ENCODE measurements around the gene AFAP1L2.
A peak's percentile ranks its signal among the peaks of the same experiment; 100 is the strongest.

Gene AFAP1L2

DNA sequence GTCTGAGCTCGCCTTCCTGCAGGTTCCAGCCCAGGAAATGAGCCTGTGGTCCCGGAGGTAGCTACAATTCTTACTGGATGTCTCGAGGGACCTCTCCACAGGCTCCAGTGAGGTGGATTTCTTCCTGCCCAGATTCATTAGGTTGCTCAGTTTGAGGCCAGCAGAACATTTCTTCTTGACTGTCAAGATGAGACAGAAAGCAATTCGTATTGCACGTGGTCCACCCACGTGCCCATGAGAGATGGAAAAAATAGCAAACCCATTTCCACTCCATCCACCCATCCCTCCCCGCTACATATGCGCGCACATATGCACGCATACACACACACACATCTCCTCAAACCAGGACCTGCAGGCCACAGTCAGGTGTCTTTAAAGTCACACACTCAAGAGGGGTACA is 96.6 kb downstream of the AFAP1L2 start:
- no peak for DNase-seq

DNA sequence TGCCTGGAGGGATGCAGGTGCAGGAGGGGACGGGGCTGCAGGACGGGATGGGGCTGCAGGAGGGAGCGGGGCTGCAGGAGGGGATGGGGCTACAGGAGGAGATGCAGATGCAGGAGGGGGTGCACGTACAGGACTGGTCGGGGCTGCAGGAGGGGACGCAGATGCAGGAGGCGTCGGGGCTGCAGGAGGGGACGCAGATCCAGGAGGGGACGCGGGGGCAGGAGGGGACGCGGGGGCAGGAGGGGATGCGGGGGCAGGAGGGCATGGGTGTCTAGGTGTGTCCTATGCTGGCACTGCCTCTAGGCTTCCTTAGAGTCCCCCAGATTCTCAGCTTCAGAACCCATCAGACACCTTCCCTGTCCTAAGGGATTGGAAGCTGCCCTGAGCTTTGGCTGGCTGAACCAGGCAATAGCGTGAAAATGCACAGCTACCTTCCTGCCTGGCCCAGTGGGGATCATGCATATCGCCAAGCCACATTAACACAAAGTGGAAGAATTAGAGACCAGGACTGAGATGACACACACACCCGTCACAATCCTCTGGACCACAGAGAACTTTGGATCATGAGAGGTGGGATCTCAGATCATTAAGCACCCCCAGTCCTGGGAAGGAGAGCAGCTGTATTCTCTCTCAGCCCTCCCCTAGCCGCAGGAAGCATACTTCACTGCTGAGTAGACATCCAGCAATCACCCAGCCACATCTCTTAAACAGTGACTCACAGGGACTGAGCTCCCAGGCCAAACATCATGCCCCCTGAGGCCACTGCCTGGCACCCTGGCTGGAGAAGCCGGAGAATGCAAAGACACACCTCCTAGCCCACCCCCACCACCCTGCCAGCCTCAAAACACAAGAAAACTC is 98.0 kb downstream of the AFAP1L2 start:
- no peak for DNase-seq

DNA sequence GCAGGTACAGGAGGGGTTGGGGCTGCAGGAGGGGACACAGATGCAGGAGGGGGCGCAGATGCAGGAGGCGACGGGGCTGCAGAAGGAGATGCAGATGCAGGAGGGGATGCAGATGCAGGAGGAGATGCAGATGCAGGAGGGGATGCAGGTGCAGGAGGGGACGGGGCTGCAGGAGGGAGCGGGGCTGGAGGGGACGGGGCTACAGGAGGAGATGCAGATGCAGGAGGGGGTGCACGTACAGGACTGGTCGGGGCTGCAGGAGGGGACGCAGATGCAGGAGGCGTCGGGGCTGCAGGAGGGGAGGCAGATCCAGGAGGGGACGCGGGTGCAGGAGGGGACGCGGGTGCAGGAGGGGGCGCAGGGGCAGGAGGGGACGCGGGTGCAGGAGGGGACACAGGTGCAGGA is 98.8 kb downstream of the AFAP1L2 start:
- no peak for DNase-seq

DNA sequence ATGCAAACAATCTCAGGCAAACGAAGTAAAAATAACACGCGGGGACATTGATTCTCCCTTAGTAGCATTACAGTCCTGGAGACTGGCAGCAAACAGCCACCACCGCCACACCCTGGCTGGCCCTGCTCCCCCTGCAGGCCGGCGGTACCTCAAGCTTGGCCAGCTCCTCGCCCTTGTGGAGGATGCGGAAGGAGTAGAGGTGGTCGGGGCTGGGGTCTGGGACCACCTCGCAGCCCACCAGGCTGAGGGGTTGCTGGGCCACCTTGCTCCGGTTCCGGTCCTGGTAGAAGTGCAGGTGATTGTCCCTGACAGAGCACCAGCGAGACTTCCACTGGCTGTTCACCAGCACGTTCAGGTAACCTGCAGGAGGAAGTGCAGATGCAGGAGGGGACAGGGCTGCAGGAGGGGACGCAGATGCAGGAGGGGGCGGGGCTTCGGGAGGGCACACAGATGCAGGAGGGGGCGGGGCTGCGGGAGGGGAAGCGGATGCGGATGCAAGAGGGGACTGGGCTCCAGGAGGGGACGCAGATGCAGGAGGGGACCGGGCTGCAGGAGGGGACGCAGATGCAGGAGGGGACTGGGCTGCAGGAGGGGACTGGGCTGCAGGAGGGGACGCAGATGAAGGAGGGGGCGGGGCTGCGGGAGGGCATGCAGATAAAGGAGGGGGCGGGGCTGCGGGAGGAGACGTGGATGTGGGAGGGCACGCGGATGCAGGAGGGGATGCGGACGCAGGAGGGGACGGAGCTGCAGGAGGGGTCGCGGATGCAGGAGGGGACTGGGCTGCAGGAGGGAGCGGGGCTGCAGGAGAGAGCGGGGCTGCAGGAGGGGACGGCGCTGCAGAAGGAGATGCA is 99.5 kb downstream of the AFAP1L2 start:
- DNase-seq, result peak; percentile 90

DNA sequence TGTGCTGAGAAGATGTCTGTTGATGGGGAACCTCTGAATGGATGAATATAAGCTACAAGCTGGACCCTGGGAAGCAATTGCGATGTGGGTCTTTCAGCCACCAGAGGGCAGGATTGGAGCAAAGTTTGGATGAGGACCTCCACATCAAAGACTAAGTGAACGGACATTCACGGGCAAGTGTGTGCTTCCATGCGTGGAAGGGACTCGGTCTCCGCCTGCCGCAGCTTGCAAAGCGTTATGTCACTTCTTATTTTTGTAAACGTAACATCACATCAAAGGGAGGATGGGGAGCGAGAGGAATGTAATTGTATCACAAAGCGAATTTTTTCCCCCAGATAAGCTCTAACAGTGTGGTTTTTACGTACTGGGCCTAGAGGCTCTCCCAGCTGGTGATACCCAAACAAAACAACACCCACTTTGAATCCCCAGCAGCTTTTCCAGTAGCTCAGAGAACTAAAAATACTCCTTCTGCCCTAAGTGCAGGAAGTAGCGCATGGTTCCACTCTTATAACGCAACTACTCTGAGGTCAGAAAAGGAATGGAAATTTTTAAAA is 100.2 kb downstream of the AFAP1L2 start:
- DNase-seq, result peak; percentile 95

DNA sequence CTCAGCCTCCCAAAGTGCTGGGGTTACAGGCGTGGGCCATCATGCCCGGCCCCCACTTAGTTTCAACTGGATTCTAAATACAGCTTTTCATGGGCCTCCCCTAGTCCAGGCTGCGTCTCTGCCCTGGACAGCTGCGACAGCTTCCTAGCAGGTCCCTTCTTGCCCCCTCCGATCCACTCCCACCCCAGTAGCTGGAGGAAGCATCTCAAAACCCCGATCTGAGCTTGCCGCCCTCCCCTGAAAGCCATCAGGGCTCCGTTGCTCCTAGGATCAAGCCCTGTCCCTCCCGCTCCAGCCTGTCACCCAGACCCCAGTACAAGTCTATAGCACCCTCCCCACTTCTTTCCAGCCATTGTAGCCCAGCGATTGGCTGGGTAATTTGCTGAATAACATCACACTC is 100.7 kb downstream of the AFAP1L2 start:
- DNase-seq, result no peak

DNA sequence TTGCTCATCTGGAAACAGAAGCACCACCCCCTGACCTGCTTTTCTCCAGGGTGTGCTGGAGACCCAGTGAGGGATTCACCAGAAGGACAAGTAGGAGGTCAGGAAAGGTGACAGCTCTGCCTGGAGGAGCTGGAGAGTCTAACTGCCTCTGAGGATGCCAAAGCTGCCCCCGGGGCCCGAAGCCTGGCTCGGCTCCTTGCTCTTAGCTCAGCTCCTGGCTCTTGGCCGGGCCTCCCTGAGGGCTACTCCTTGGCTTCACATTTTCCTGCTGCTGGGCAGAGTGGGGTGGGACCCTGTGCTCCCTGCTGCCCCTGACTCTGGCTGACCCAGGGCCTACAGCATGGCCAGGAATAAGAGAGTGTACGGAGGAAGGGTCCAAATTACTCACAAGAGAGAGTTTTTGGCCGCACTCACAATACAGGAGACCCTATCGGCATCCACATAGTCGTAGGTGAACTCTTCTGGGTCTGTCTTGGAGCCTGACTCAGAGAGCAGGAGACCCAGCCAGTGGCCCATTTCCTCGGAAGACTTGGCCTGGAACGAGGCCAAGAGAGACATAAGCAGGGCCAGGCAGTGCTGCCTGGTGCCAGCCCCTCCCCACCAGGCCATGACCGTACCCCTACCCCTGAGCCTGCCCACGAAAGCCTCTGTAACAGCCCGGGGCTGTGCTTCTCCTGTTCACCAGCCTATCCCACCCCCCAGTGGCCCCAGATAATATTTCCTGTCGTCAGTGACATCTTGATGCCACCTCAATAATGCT is 102.2 kb downstream of the AFAP1L2 start:
- no peak for DNase-seq

DNA sequence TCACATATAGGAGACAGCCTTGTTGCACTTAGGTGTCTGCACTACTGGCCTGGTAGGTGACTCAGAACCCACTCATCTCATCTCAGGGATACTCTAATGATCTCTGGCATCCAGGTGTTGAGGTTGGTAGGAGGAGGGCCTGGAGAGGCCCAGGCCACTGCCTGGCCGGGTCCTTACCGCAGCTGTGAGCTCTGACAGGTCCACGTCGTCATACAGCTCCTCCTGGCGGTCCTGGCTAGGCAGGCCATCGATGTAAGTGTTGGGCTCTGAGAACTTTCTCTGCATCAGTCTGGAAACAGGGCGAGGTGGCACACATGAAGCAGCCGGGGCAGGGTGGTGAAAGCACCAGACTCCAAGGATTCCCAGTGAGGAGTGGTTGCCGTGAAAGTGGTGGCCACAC is 103.1 kb downstream of the AFAP1L2 start:
- DNase-seq, result no peak

DNA sequence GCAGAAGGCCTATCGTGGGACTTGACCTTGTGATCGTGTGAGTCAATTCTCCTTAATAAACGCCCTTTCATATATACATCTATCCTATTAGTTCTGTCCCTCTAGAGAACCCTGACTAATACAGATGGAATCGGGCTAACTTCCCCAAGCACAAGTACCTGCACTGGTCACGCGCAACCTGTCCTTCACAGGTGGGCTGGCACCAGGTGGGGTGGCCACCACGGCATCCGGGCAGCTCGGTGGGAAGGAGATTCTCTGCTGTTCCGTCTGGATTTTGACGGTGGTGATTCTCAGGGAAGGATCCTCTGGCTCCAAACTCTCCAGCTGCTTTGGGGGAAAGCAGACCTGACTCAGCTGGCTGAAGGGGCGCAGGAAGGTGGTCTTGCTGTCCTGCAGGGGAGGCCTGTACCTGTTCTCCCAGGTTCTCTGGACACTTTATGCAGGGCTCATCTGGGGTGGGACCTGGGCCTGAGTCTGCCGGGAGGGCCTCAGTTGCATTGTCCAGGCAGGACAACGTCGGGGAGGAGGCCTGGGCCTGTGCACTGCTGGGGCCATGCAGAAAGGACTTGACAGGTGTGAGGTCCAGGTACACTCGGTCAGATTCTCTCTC is 104.2 kb downstream of the AFAP1L2 start:
- DNase-seq, result no peak

DNA sequence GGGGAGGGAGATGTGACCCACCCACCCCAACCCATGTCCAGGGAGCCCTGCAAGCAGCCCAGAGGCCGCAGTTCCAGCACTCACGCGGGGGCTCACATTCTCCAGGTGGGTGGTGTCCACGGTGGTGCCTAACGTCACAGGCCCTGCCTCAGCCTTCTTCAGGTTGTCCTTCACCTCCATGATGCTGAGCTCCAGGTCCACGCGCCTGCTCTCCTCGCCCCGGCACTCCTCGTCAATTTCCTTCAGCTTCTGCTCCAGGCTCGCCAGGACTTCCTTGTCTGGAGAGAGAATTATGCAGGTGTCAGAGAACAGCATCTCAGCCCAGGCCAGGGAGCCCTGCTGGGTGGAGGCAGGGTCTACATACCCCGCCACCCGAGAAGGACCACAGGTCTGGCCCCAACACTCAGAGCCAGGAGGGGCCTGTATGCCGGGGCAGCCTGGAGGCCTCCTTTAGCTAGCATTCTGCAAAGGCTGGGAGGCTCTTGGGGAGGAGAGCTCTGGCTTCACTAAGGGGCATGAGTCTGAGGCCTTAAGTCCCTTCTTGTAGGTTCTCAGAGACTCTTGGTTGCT is 107.1 kb downstream of the AFAP1L2 start:
- DNase-seq, result no peak

DNA sequence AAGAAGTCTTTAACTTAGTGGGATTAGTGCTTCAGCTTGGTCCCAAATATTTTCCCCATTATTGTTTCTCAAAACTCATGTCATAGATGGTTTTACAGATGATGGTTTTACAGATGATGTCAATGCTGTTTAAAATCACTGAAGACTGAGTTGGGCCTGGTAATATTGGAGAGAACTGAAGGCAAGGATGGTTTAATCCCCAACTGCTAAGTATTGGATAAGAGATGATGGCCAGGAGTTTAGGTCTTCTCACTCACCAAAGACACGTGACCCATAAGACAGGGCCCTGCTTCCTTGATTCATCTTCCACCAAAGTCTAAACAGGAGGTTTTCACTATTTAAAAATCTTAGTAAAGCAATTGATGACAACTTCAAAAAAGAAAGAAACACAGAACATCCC is 108.9 kb downstream of the AFAP1L2 start:
- no peak for DNase-seq

DNA sequence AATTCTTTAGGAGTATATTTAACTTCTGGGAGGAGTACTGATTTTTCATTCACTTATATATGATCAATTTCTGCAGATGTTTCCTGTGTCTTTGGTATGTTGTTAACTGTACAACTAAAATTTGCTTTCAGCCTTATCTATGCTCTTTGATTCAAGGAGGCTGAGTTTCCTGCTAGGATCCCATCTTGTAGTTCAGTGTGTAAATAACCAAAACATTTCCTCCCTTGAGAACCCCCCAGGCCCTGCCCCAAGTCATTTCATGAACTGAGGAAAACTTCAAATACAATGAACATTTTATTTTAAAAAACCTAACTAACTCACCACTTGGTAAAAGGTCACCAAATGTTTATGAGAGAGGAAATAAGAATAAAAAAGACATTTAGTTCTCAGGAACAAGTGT is 109.8 kb downstream of the AFAP1L2 start:
- DNase-seq, result no peak

DNA sequence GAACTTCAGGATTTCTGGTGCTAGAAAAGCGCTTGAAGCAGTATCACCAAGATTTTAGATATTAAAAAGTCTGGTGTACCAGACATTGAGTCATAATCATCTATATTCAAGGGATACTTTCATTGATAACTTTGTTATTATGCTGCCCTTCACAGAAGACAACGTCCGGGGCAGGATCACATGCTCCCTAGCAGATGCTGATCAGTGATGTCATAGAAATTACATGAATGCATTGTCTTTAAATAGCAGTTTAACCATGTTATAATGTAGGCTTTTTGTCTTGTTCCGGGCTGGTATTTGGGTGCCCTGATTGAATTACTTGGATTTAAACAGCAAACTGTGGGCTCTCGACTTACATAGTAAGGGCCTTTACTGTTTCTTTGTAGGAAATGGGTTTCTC is 111.2 kb downstream of the AFAP1L2 start:
- no peak for DNase-seq

DNA sequence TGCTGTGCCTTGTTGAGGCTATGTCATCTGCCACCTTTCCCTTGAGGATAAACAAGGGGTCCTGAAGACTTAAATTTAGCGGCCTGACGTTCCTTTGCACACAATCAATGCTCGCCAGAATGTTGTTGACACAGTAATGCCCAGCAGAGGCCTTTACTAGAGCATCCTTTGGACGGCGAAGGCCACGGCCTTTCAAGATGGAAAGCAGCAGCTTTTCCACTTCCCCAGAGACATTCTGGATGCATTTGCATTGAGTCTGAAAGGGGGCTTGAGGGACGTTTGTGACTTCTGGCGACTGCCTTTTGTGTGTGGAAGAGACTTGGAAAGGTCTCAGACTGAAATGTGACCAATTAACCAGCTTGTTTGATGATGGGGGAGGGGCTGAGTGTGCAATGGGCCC is 112.8 kb downstream of the AFAP1L2 start:
- no peak for DNase-seq

DNA sequence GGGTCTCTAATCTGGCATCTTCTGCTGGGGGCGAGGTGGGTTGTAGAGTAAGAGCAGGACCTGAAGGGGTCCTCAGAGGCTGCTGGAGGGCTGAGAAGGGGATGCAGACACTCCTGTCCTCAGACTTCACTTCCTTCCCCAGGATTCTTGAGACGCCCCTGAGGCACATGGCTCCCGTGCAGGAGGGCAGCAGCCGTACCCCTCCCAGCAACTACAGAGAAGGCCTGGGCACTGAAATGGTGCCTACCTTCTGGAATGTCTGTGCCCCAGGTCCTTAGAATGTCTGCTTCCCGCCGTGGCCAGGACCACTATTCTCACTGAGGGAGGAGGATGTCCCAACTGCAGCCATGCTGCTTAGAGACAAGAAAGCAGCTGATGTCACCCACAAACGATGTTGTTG is 113.2 kb downstream of the AFAP1L2 start:
- DNase-seq, result no peak

DNA sequence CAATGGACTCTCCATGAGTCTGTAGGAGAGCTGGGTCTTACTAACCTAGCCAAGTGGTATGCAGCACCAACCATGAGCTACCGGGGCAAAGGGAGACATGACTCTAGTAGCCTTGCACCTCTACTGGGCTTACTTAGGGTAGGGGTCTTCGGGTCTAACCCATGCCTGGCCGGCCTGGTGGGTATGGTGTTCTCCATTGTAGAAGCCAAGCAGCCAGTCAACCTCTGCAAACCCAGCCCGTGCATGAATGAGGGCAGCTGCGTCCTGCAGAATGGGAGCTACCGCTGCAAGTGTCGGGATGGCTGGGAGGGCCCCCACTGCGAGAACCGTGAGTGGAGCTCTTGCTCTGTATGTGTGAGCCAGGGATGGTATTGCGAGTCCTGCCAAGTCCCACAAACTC is 114.3 kb downstream of the AFAP1L2 start:
- no peak for DNase-seq

DNA sequence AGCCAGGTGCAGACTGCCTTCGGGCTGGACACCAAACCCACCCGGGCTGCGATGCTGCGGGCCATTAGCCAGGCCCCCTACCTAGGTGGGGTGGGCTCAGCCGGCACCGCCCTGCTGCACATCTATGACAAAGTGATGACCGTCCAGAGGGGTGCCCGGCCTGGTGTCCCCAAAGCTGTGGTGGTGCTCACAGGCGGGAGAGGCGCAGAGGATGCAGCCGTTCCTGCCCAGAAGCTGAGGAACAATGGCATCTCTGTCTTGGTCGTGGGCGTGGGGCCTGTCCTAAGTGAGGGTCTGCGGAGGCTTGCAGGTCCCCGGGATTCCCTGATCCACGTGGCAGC is 115.2 kb downstream of the AFAP1L2 start:
- no peak for DNase-seq

DNA sequence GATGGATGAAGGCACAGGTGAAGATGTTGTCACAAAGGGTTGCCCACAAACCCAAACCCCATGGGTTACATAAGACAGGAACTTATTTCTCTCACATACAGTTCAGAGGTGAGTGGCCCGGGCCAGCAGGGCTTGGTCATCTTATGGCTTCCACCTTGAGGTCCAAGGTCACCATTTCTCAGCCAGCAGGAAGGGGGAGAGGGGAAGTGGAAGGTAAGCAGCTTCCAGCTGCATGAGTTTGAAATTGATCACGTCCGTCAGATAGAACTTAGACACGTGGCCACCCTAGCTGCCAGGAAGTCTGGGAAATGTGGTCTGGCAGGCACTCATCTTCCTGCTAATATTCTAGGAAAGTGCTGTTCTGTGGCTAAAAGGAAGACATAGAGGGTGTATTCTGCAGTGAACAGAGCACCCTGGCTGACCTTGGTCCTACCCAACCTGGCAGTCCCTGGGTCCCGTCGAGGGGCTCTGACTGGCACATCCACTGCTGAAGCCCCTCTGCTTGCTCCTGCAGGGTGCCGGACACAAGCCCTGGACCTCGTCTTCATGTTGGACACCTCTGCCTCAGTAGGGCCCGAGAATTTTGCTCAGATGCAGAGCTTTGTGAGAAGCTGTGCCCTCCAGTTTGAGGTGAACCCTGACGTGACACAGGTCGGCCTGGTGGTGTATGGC is 115.7 kb downstream of the AFAP1L2 start:
- no peak for DNase-seq

DNA sequence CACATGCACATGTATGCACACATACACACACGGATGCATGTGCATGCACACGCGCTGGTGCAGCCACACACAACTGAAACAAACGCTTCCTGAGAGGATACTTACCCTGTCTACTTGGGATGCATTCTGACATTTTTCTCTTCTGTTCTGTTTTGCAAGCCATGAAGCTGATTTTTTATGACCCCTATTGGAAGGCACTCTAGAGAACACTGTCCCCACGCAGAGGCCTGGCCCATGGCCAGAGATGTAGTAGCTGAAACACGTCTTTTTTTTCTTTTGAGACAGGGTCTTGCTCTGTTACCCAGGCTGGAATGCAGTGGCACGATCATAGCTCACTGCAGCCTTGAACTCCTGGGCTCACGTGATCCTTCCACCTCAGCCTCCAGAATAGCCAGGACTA is 117.4 kb downstream of the AFAP1L2 start:
- no peak for DNase-seq

DNA sequence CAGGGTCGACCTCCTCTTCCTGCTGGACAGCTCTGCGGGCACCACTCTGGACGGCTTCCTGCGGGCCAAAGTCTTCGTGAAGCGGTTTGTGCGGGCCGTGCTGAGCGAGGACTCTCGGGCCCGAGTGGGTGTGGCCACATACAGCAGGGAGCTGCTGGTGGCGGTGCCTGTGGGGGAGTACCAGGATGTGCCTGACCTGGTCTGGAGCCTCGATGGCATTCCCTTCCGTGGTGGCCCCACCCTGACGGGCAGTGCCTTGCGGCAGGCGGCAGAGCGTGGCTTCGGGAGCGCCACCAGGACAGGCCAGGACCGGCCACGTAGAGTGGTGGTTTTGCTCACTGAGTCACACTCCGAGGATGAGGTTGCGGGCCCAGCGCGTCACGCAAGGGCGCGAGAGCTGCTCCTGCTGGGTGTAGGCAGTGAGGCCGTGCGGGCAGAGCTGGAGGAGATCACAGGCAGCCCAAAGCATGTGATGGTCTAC is 118.3 kb downstream of the AFAP1L2 start:
- no peak for DNase-seq

DNA sequence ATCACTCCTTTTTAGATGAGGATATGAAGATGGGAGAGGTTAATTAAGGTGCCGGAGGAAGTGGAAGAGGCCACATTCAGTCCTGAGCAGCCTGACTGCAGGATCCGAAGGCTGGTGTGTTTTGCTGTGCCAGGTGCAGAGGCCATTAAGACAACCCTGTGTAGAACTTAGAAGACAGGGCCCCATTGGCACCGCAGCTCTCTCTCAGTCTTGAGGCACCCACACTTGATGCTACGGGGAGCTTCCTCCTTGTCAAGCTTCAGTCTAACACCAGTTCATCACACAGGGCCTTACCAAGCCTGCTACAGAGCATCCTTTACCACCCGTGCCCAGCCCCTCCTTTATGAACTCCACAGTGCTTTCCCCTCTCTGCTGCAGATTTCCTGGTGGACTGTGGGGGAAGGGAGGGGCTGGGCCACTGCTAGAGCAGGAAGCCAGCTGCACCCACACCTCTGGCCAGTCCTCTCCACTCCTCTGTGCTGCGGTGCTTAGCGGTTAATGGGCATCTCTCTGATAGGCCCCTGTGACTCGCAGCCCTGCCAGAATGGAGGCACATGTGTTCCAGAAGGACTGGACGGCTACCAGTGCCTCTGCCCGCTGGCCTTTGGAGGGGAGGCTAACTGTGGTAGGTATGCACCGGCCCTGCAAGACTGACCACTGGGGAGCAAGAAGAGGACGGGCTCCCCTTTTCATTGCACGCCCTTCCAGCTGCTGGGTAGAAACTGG is 119.8 kb downstream of the AFAP1L2 start:
- DNase-seq, result no peak

Data from NCI-H510A treated with DMSO at 0.1 percent for 48 hours (cell line).